HepG2 (cell line): ENCODE data around the gene ZFP92. TPM values are rescaled to one million over a fixed set of nuclear protein-coding genes. Genes with fewer than 3 reads are reported as not detected.

Experiments used
- E2F1 ChIP-seq: sonication (generic); formaldehyde crosslinking; IDR thresholded peaks from 2 replicates; pipeline ENCODE4 v1.5.0; 2020; ENCODE audit warnings: missing genetic modification reagents
- RFXANK ChIP-seq: IDR thresholded peaks from 2 replicates; pipeline ENCODE4 v1.6.1; 2016
- SIX1 ChIP-seq: sonication (generic); formaldehyde crosslinking; IDR thresholded peaks from 2 replicates; pipeline ENCODE4 v1.4.0; 2020; ENCODE audit warnings: missing genetic modification reagents, borderline replicate concordance
- ZBTB42 ChIP-seq: sonication (generic); formaldehyde crosslinking; IDR thresholded peaks from 2 replicates; pipeline ENCODE4 v1.5.0; 2020; ENCODE audit warnings: mild to moderate bottlenecking, missing genetic modification reagents
- ZFP37 ChIP-seq: sonication (generic); formaldehyde crosslinking; IDR thresholded peaks from 2 replicates; pipeline ENCODE4 v1.4.0; 2020; ENCODE audit warnings: missing genetic modification reagents, borderline replicate concordance
- ZNF7 ChIP-seq: IDR thresholded peaks from 2 replicates; pipeline ENCODE4 v1.6.1; 2016; ENCODE audit warnings: missing biosample characterization, missing genetic modification reagents
- ZNF883 ChIP-seq: sonication (generic); formaldehyde crosslinking; IDR thresholded peaks from 2 replicates; pipeline ENCODE4 v1.5.1; 2020; ENCODE audit warnings: mild to moderate bottlenecking, missing genetic modification reagents; ENCODE audit errors: not compliant biosample characterization
- polyA plus RNA-seq, 8 experiments: library from polyadenylated mRNA; depleted of rRNA in 3 of 8; stranded (reverse) in 7 of 8; unstranded in 1 of 8; fragments of >200 nt; fragmentation: Illumina TruSeq in 4 of 8; extraction: Trizol in 4 of 8; gene quantifications; 2 replicates each; pipeline versions ENCODE4 v1.2.1 to v1.2.3, GENCODE V29; 2011 to 2016; ENCODE audit warnings: low read depth in 4 of 8, missing spikeins in 1 of 8, mixed read lengths in 1 of 8; ENCODE audit not compliant: insufficient read depth in 1 of 8
- total RNA-seq, 5 experiments: library from RNA; depleted of rRNA; stranded (reverse); fragments of >200 nt; fragmentation: Illumina TruSeq; extraction: Trizol; gene quantifications; 2 replicates each; pipeline ENCODE4 v1.2.3, GENCODE V29; 2016; ENCODE audit warnings: low read depth in 1 of 5
- TF ChIP-seq, protein P1 (sequence below): sonication (generic); formaldehyde crosslinking; IDR thresholded peaks from 2 replicates; pipeline ENCODE4 v1.5.0; 2020; ENCODE audit warnings: mild to moderate bottlenecking, missing genetic modification reagents, moderate library complexity
- TF ChIP-seq, protein P2 (sequence below): sonication (generic); formaldehyde crosslinking; IDR thresholded peaks from 2 replicates; pipeline ENCODE4 v1.5.1; 2020; ENCODE audit warnings: mild to moderate bottlenecking, missing genetic modification reagents
- TF ChIP-seq, protein P3 (sequence below): sonication (generic); formaldehyde crosslinking; IDR thresholded peaks from 2 replicates; pipeline ENCODE4 v1.4.0; 2020; ENCODE audit warnings: low read depth, missing genetic modification reagents

Gene ZFP92
- total and polyA plus RNA-seq, 2 of the 13 experiments (the other 11 are each of a cell fraction or from before 2014, with no cell fraction given) = 0.02 TPM; not detected in 1

DNA sequence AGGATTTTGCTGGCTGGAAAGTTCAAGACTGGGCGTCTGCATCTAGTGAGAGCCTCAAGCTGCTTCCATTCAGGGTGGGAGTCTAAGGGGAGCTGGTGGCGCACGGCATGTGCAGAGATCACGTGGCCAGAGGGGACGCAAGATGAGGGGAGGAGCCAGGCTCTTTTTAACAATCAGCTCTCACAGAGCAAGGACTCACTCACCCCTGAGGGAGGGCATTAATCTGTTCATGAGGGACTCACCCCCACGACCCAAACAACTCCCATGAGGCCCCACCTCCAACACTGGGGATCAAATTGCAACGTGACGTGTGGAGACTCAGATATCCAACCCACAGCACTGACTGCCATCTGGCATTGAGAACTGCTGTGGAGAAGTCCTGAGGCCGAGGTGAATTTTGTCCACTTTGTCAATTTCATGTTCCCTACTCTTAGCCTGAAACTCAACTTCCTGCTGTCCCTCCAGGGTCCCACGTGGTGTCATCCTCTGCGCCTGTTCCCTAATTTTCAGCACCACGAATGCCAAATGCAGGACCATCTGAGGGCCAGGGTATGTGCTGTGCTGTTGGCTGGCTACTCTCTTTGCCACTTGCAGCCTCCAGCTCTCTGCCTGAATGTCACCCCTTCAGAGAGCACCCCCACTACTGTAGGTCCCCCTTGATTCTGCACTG, 5.6 kb downstream of the ZFP92 start (continued):
- TF ChIP-seq, protein P1, sequence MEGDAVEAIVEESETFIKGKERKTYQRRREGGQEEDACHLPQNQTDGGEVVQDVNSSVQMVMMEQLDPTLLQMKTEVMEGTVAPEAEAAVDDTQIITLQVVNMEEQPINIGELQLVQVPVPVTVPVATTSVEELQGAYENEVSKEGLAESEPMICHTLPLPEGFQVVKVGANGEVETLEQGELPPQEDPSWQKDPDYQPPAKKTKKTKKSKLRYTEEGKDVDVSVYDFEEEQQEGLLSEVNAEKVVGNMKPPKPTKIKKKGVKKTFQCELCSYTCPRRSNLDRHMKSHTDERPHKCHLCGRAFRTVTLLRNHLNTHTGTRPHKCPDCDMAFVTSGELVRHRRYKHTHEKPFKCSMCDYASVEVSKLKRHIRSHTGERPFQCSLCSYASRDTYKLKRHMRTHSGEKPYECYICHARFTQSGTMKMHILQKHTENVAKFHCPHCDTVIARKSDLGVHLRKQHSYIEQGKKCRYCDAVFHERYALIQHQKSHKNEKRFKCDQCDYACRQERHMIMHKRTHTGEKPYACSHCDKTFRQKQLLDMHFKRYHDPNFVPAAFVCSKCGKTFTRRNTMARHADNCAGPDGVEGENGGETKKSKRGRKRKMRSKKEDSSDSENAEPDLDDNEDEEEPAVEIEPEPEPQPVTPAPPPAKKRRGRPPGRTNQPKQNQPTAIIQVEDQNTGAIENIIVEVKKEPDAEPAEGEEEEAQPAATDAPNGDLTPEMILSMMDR (CRISPR knock-in tag) = no peak
- TF ChIP-seq SIX1 (CRISPR knock-in tag) = no peak
- no peak for TF ChIP-seq ZFP37 (CRISPR knock-in tag)
- TF ChIP-seq ZBTB42 (CRISPR knock-in tag) = no peak
- TF ChIP-seq, protein P2, sequence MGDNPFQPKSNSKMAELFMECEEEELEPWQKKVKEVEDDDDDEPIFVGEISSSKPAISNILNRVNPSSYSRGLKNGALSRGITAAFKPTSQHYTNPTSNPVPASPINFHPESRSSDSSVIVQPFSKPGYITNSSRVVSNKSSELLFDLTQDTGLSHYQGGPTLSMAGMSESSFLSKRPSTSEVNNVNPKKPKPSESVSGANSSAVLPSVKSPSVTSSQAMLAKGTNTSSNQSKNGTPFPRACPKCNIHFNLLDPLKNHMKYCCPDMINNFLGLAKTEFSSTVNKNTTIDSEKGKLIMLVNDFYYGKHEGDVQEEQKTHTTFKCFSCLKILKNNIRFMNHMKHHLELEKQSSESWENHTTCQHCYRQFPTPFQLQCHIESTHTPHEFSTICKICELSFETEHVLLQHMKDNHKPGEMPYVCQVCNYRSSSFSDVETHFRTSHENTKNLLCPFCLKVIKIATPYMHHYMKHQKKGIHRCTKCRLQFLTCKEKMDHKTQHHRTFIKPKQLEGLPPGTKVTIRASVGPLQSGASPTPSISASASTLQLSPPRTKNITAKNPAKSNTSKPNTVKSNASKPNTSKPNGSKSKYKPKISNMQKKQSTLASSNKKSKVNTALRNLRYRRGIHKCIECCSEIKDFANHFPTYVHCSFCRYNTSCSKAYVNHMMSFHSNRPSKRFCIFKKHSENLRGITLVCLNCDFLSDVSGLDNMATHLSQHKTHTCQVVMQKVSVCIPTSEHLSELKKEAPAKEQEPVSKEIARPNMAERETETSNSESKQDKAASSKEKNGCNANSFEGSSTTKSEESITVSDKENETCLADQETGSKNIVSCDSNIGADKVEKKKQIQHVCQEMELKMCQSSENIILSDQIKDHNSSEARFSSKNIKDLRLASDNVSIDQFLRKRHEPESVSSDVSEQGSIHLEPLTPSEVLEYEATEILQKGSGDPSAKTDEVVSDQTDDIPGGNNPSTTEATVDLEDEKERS (CRISPR knock-in tag) = no peak
- TF ChIP-seq ZNF7 (CRISPR knock-in tag) = no peak
- no peak for TF ChIP-seq ZNF883 (CRISPR knock-in tag)
- TF ChIP-seq, protein P3, sequence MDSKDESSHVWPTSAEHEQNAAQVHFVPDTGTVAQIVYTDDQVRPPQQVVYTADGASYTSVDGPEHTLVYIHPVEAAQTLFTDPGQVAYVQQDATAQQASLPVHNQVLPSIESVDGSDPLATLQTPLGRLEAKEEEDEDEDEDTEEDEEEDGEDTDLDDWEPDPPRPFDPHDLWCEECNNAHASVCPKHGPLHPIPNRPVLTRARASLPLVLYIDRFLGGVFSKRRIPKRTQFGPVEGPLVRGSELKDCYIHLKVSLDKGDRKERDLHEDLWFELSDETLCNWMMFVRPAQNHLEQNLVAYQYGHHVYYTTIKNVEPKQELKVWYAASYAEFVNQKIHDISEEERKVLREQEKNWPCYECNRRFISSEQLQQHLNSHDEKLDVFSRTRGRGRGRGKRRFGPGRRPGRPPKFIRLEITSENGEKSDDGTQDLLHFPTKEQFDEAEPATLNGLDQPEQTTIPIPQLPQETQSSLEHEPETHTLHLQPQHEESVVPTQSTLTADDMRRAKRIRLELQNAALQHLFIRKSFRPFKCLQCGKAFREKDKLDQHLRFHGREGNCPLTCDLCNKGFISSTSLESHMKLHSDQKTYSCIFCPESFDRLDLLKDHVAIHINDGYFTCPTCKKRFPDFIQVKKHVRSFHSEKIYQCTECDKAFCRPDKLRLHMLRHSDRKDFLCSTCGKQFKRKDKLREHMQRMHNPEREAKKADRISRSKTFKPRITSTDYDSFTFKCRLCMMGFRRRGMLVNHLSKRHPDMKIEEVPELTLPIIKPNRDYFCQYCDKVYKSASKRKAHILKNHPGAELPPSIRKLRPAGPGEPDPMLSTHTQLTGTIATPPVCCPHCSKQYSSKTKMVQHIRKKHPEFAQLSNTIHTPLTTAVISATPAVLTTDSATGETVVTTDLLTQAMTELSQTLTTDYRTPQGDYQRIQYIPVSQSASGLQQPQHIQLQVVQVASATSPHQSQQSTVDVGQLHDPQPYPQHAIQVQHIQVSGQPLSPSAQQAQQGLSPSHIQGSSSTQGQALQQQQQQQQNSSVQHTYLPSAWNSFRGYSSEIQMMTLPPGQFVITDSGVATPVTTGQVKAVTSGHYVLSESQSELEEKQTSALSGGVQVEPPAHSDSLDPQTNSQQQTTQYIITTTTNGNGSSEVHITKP (CRISPR knock-in tag) = no peak
- TF ChIP-seq RFXANK (CRISPR knock-in tag) = no peak
- TF ChIP-seq E2F1 (CRISPR knock-in tag) = no peak
- TF ChIP-seq, all 625 proteins: peak for 0
